K562 (cell line): Measurements from ENCODE around the gene IL11. TPM values are rescaled to one million over a fixed set of nuclear protein-coding genes. Genes with fewer than 3 reads are reported as not detected.
A peak's percentile ranks its signal among the peaks of the same experiment; 100 is the strongest.

Experiments used
- ILK ChIP-seq: fragments of 450-650 bp; IDR thresholded peaks from 2 replicates; pipeline ENCODE4 v1.6.1; 2016; ENCODE audit warnings: missing genetic modification characterization, low read depth, mild to moderate bottlenecking, missing compliant biosample characterization, moderate library complexity, borderline replicate concordance
- MEIS2 ChIP-seq: fragments of 450-650 bp; IDR thresholded peaks from 2 replicates; pipeline ENCODE4 v1.6.1; 2014; ENCODE audit warnings: mild to moderate bottlenecking; ENCODE audit not compliant: partially characterized antibody
- NR2C2 ChIP-seq, 2 experiments: fragments of 200-800 bp in 1 of 2; sonication (Bioruptor generic) in 1 of 2; sonication (generic) in 1 of 2; formaldehyde crosslinking in 1 of 2; IDR thresholded peaks; 2 replicates each; pipeline versions ENCODE4 v1.6.1 to v1.8.0; 2016 to 2022; ENCODE audit warnings: mild to moderate bottlenecking in 1 of 2, missing compliant biosample characterization in 1 of 2, missing genetic modification characterization in 1 of 2, missing genetic modification reagents in 1 of 2
- RBM14 ChIP-seq: fragments of 200-400 bp; formaldehyde crosslinking; IDR thresholded peaks from 2 replicates; pipeline ENCODE4 v1.6.1; 2018; ENCODE audit warnings: low read depth, mild to moderate bottlenecking, low read length, moderate library complexity, borderline replicate concordance; ENCODE audit not compliant: insufficient read depth
- SMARCA5 ChIP-seq: fragments of 450-650 bp; IDR thresholded peaks from 2 replicates; pipeline ENCODE4 v1.6.1; 2016
- ZNF3 ChIP-seq: fragments of 250-450 bp; sonication (Bioruptor Pico); IDR thresholded peaks from 2 replicates; pipeline ENCODE4 v1.5.0; 2021; ENCODE audit warnings: mild to moderate bottlenecking, moderate library complexity
- polyA plus RNA-seq, 8 experiments: library from polyadenylated mRNA; depleted of rRNA in 4 of 8; stranded (reverse) in 5 of 8; unstranded in 3 of 8; fragments of >200 nt; fragmentation: Nextera tagmentation in 2 of 8; fragmentation: Illumina TruSeq in 1 of 8; extraction: Ambion mirVana in 2 of 8; extraction: Trizol in 1 of 8; gene quantifications; 2 replicates each; pipeline versions ENCODE4 v1.2.1 to v1.2.3, GENCODE V29; 2011 to 2014; ENCODE audit warnings: inconsistent platforms in 1 of 8, missing spikeins in 1 of 8
- total RNA-seq, 7 experiments: library from RNA; depleted of rRNA in 6 of 7; stranded (reverse); fragments of >200 nt in 6 of 7; fragmentation: Illumina TruSeq in 2 of 7; extraction: Trizol in 2 of 7; gene quantifications; 2 replicates each; pipeline versions ENCODE4 v1.2.1 to v1.2.3, GENCODE V29; 2011 to 2021; ENCODE audit warnings: low replicate concordance in 1 of 7
- TF ChIP-seq, protein P1 (sequence below): fragments of 450-650 bp; IDR thresholded peaks from 2 replicates; pipeline ENCODE4 v1.6.1; 2016; ENCODE audit warnings: mild to moderate bottlenecking, moderate library complexity
- TF ChIP-seq, protein P2 (sequence below), 2 experiments: fragments of 200-800 bp in 1 of 2; sonication (Bioruptor generic) in 1 of 2; sonication (generic) in 1 of 2; formaldehyde crosslinking in 1 of 2; IDR thresholded peaks in 1 of 2; conservative IDR thresholded peaks in 1 of 2; 2 replicates each; pipeline versions ENCODE4 v1.5.0 to v1.6.1; 2016 to 2020; ENCODE audit warnings: missing compliant biosample characterization in 1 of 2, missing genetic modification characterization in 1 of 2, missing genetic modification reagents in 1 of 2
- TF ChIP-seq, protein P3 (sequence below): sonication (generic); formaldehyde crosslinking; IDR thresholded peaks from 2 replicates; pipeline ENCODE4 v1.8.1; 2023; ENCODE audit warnings: mild to moderate bottlenecking, missing genetic modification reagents
- TF ChIP-seq, protein P4 (sequence below): fragments of 450-650 bp; formaldehyde crosslinking; IDR thresholded peaks from 2 replicates; pipeline ENCODE4 v1.4.0; 2022; ENCODE audit warnings: missing genetic modification characterization

The IL11 gene
- total and polyA plus RNA-seq, 9 of the 15 experiments (the other 6 are each of a cell fraction or from before 2014, with no cell fraction given): 0.04 to 0.42 (median 0.06) TPM; not detected in 6

DNA sequence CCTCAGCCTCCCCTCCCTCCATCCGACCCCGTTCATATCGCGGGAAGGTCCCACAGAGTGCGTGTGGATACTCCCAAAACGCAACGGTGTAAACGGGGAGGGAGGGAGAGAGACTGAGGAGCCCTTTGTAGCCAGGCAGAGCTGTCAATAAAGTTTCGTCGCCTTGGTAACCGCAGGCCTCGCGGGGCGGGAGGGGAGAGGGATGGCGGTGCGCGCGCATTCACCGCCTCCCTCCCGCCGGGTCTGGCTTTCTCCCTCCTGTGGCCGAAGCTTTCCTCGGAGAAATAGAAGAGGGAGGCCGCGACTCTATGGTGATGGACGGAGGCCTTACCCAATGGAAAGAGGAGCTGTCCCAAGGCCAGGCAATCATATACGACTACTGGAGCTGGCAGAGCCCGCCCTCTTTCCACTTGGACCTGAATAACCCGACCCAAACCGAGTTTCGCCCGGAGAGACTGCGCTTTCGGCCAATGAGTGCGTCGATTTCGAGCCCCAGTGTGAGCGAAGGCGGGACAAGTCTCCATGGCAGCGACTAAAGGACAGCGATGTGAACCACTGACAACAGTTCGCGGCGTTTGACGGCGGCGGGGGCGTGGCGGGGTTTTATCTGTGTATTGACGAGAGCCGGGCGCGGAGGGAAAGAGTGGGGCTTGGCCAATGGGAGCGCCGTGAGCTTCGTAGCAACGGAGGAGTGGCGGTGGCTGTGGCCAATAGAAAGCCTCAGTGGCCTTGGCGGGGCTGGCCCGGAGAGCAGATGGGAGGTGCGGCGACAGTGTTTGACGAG lies 31.0 kb downstream of the IL11 start, which contains the start of gene KMT5C (continued):
- TF ChIP-seq, protein P1, sequence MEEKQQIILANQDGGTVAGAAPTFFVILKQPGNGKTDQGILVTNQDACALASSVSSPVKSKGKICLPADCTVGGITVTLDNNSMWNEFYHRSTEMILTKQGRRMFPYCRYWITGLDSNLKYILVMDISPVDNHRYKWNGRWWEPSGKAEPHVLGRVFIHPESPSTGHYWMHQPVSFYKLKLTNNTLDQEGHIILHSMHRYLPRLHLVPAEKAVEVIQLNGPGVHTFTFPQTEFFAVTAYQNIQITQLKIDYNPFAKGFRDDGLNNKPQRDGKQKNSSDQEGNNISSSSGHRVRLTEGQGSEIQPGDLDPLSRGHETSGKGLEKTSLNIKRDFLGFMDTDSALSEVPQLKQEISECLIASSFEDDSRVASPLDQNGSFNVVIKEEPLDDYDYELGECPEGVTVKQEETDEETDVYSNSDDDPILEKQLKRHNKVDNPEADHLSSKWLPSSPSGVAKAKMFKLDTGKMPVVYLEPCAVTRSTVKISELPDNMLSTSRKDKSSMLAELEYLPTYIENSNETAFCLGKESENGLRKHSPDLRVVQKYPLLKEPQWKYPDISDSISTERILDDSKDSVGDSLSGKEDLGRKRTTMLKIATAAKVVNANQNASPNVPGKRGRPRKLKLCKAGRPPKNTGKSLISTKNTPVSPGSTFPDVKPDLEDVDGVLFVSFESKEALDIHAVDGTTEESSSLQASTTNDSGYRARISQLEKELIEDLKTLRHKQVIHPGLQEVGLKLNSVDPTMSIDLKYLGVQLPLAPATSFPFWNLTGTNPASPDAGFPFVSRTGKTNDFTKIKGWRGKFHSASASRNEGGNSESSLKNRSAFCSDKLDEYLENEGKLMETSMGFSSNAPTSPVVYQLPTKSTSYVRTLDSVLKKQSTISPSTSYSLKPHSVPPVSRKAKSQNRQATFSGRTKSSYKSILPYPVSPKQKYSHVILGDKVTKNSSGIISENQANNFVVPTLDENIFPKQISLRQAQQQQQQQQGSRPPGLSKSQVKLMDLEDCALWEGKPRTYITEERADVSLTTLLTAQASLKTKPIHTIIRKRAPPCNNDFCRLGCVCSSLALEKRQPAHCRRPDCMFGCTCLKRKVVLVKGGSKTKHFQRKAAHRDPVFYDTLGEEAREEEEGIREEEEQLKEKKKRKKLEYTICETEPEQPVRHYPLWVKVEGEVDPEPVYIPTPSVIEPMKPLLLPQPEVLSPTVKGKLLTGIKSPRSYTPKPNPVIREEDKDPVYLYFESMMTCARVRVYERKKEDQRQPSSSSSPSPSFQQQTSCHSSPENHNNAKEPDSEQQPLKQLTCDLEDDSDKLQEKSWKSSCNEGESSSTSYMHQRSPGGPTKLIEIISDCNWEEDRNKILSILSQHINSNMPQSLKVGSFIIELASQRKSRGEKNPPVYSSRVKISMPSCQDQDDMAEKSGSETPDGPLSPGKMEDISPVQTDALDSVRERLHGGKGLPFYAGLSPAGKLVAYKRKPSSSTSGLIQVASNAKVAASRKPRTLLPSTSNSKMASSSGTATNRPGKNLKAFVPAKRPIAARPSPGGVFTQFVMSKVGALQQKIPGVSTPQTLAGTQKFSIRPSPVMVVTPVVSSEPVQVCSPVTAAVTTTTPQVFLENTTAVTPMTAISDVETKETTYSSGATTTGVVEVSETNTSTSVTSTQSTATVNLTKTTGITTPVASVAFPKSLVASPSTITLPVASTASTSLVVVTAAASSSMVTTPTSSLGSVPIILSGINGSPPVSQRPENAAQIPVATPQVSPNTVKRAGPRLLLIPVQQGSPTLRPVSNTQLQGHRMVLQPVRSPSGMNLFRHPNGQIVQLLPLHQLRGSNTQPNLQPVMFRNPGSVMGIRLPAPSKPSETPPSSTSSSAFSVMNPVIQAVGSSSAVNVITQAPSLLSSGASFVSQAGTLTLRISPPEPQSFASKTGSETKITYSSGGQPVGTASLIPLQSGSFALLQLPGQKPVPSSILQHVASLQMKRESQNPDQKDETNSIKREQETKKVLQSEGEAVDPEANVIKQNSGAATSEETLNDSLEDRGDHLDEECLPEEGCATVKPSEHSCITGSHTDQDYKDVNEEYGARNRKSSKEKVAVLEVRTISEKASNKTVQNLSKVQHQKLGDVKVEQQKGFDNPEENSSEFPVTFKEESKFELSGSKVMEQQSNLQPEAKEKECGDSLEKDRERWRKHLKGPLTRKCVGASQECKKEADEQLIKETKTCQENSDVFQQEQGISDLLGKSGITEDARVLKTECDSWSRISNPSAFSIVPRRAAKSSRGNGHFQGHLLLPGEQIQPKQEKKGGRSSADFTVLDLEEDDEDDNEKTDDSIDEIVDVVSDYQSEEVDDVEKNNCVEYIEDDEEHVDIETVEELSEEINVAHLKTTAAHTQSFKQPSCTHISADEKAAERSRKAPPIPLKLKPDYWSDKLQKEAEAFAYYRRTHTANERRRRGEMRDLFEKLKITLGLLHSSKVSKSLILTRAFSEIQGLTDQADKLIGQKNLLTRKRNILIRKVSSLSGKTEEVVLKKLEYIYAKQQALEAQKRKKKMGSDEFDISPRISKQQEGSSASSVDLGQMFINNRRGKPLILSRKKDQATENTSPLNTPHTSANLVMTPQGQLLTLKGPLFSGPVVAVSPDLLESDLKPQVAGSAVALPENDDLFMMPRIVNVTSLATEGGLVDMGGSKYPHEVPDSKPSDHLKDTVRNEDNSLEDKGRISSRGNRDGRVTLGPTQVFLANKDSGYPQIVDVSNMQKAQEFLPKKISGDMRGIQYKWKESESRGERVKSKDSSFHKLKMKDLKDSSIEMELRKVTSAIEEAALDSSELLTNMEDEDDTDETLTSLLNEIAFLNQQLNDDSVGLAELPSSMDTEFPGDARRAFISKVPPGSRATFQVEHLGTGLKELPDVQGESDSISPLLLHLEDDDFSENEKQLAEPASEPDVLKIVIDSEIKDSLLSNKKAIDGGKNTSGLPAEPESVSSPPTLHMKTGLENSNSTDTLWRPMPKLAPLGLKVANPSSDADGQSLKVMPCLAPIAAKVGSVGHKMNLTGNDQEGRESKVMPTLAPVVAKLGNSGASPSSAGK: no peak; the same call in 1 of the 2 replicates
- TF ChIP-seq SMARCA5 (no peak), NR2C2 (CRISPR knock-in tag; IDR thresholded peaks at IDR 0.05) (no peak), NR2C2 (tag; IDR thresholded peaks at IDR 0.05) (no peak), MEIS2 (peak; percentile 72), ILK (tag) (no peak), ZNF3 (CRISPR knock-in tag) (no peak), RBM14 (no peak)
- TF ChIP-seq, protein P2, sequence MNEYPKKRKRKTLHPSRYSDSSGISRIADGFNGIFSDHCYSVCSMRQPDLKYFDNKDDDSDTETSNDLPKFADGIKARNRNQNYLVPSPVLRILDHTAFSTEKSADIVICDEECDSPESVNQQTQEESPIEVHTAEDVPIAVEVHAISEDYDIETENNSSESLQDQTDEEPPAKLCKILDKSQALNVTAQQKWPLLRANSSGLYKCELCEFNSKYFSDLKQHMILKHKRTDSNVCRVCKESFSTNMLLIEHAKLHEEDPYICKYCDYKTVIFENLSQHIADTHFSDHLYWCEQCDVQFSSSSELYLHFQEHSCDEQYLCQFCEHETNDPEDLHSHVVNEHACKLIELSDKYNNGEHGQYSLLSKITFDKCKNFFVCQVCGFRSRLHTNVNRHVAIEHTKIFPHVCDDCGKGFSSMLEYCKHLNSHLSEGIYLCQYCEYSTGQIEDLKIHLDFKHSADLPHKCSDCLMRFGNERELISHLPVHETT (CRISPR knock-in tag; conservative IDR thresholded peaks at IDR 0.05 in 1 of 2, IDR thresholded peaks at IDR 0.05 in 1 of 2): no peak
- TF ChIP-seq, protein P3, sequence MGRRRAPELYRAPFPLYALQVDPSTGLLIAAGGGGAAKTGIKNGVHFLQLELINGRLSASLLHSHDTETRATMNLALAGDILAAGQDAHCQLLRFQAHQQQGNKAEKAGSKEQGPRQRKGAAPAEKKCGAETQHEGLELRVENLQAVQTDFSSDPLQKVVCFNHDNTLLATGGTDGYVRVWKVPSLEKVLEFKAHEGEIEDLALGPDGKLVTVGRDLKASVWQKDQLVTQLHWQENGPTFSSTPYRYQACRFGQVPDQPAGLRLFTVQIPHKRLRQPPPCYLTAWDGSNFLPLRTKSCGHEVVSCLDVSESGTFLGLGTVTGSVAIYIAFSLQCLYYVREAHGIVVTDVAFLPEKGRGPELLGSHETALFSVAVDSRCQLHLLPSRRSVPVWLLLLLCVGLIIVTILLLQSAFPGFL (CRISPR knock-in tag): no peak
- TF ChIP-seq, protein P4, sequence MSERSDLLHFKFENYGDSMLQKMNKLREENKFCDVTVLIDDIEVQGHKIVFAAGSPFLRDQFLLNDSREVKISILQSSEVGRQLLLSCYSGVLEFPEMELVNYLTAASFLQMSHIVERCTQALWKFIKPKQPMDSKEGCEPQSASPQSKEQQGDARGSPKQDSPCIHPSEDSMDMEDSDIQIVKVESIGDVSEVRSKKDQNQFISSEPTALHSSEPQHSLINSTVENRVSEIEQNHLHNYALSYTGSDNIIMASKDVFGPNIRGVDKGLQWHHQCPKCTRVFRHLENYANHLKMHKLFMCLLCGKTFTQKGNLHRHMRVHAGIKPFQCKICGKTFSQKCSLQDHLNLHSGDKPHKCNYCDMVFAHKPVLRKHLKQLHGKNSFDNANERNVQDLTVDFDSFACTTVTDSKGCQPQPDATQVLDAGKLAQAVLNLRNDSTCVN (CRISPR knock-in tag): no peak
